Stomach smooth muscle (tissue), 2 donors: Measurements from ENCODE around the gene ASF1A.
A peak's percentile ranks its signal among the peaks of the same experiment; 100 is the strongest.

Source experiments
- H3K27ac ChIP-seq: one replicate; pipeline ENCODE4 v1.7.0; 2013; ENCODE audit warnings: mild to moderate bottlenecking, low read length, inconsistent platforms
- H3K27me3 ChIP-seq, 2 donors: one replicate each; pipeline ENCODE4 v1.7.0; 2013; ENCODE audit warnings: low read length in 2 of 2; ENCODE audit not compliant: insufficient read depth in 2 of 2, control insufficient read depth in 1 of 2
- H3K36me3 ChIP-seq, 2 donors: one replicate each; pipeline ENCODE4 v1.7.0; 2013; ENCODE audit warnings: low read length in 2 of 2; ENCODE audit not compliant: control insufficient read depth in 2 of 2, insufficient read depth in 2 of 2
- H3K4me1 ChIP-seq: one replicate; pipeline ENCODE4 v1.7.0; 2013; ENCODE audit warnings: low read length; ENCODE audit not compliant: control insufficient read depth, insufficient read depth
- H3K4me3 ChIP-seq, 2 donors: one replicate each; pipeline ENCODE4 v1.7.0; 2013; ENCODE audit warnings: low read length in 2 of 2
- H3K9ac ChIP-seq, 2 donors: one replicate each; pipeline ENCODE4 v1.7.0; 2013; ENCODE audit warnings: low read length in 2 of 2, mild to moderate bottlenecking in 1 of 2
- H3K9me3 ChIP-seq, 2 donors: one replicate each; pipeline ENCODE4 v1.7.0; 2013; ENCODE audit warnings: low read length in 2 of 2; ENCODE audit not compliant: control insufficient read depth in 2 of 2
- donor health status: healthy.
- donor health status: Pancreatic carcinoma.

ASF1A gene

GRCh38 chr6:118893807-118894424 lies at the start of gene ASF1A:
TSS of gene ASF1A (plus strand) at chr6:118894152. CDS start at chr6:118894414, 262 bp downstream.
- Histone ChIP-seq H3K36me3 (no peaks in the 10 kb centered on the region), H3K27me3 (no peaks in the 10 kb centered on the region), H3K27ac (peak within 1 kb of the TSS; percentile 79), H3K4me3 (peak within 1 kb of the TSS; percentile 89 to 96), H3K4me1 (no peaks in the 10 kb centered on the region), H3K9me3 (no peaks in the 10 kb centered on the region), H3K9ac (peak within 1 kb of the TSS; percentile 66 to 76)

- no peaks in the 10 kb centered on the region for H3K27me3 ChIP-seq
- no peak overlapping the region for H3K9ac ChIP-seq
Measured at GRCh38 chr6:118844915-118845314, 49.0 kb upstream of the ASF1A start.

GRCh38 chr6:118853408-118853807 lies 40.5 kb upstream of the ASF1A start:
- no peak overlapping the region for H3K4me3 ChIP-seq
- H3K27ac ChIP-seq, result no peak overlapping the region
- no peaks in the 10 kb centered on the region for H3K4me1 ChIP-seq
- no peaks in the 10 kb centered on the region for H3K36me3 ChIP-seq
- no peaks in the 10 kb centered on the region for H3K9me3 ChIP-seq
- H3K9ac ChIP-seq, result no peak overlapping the region
- no peaks in the 10 kb centered on the region for H3K27me3 ChIP-seq

More at GRCh38 chr6:118844915-118845314, 49.0 kb upstream of the ASF1A start:
- Histone ChIP-seq H3K36me3 (no peaks in the 10 kb centered on the region), H3K9me3 (no peaks in the 10 kb centered on the region), H3K4me3 (no peak overlapping the region), H3K4me1 (no peaks in the 10 kb centered on the region), H3K27ac (no peak overlapping the region)

GRCh38 chr6:118856301-118856700 lies 37.7 kb upstream of the ASF1A start:
- H3K9ac ChIP-seq, result no peak overlapping the region
- no peaks in the 10 kb centered on the region for H3K9me3 ChIP-seq
- no peaks in the 10 kb centered on the region for H3K27me3 ChIP-seq
- H3K4me1 ChIP-seq, result no peaks in the 10 kb centered on the region
- H3K27ac ChIP-seq, result no peak overlapping the region
- no peak overlapping the region for H3K4me3 ChIP-seq
- H3K36me3 ChIP-seq, result no peaks in the 10 kb centered on the region

- Histone ChIP-seq H3K4me3 (no peak overlapping the region), H3K27me3 (no peaks in the 10 kb centered on the region), H3K9me3 (no peaks in the 10 kb centered on the region), H3K9ac (no peak overlapping the region), H3K27ac (no peak overlapping the region), H3K36me3 (no peaks in the 10 kb centered on the region), H3K4me1 (no peaks in the 10 kb centered on the region)
Measured at GRCh38 chr6:118859517-118860064, 34.4 kb upstream of the ASF1A start.

- Histone ChIP-seq H3K36me3 (no peaks in the 10 kb centered on the region), H3K9ac (no peak overlapping the region), H3K9me3 (no peaks in the 10 kb centered on the region), H3K4me3 (no peak overlapping the region), H3K27ac (no peak overlapping the region), H3K4me1 (no peaks in the 10 kb centered on the region), H3K27me3 (no peaks in the 10 kb centered on the region)
Measured at GRCh38 chr6:118860363-118860762, 33.6 kb upstream of the ASF1A start.

- Histone ChIP-seq H3K36me3 (no peaks in the 10 kb centered on the region), H3K9ac (no peak overlapping the region), H3K4me1 (no peaks in the 10 kb centered on the region), H3K4me3 (no peak overlapping the region), H3K27me3 (no peaks in the 10 kb centered on the region), H3K9me3 (no peaks in the 10 kb centered on the region), H3K27ac (no peak overlapping the region)
Measured at GRCh38 chr6:118860880-118861279, 33.1 kb upstream of the ASF1A start.

- Histone ChIP-seq H3K4me1 (no peaks in the 10 kb centered on the region), H3K36me3 (no peaks in the 10 kb centered on the region), H3K9me3 (no peaks in the 10 kb centered on the region), H3K27ac (no peak overlapping the region), H3K27me3 (no peaks in the 10 kb centered on the region), H3K4me3 (no peak overlapping the region), H3K9ac (no peak overlapping the region)
Measured at GRCh38 chr6:118862443-118862842, 31.5 kb upstream of the ASF1A start.

GRCh38 chr6:118864341-118865099 lies 29.4 kb upstream of the ASF1A start:
- no peaks in the 10 kb centered on the region for H3K4me1 ChIP-seq

GRCh38 chr6:118865100-118865391 lies 28.9 kb upstream of the ASF1A start:
- Histone ChIP-seq H3K27me3 (no peaks in the 10 kb centered on the region), H3K4me3 (no peak overlapping the region)

More at GRCh38 chr6:118864341-118865099, 29.4 kb upstream of the ASF1A start:
- Histone ChIP-seq H3K36me3 (no peaks in the 10 kb centered on the region), H3K9ac (no peak overlapping the region), H3K4me3 (no peak overlapping the region), H3K27me3 (no peaks in the 10 kb centered on the region), H3K9me3 (no peaks in the 10 kb centered on the region), H3K27ac (no peak overlapping the region)

GRCh38 chr6:118867181-118867580 lies 26.8 kb upstream of the ASF1A start:
- no peaks in the 10 kb centered on the region for H3K9me3 ChIP-seq
- no peaks in the 10 kb centered on the region for H3K36me3 ChIP-seq
- H3K4me3 ChIP-seq, result no peak overlapping the region
- H3K4me1 ChIP-seq, result no peaks in the 10 kb centered on the region
- H3K9ac ChIP-seq, result no peak overlapping the region
- no peaks in the 10 kb centered on the region for H3K27me3 ChIP-seq
- no peak overlapping the region for H3K27ac ChIP-seq

More at GRCh38 chr6:118865100-118865391, 28.9 kb upstream of the ASF1A start:
- H3K4me1 ChIP-seq, result no peaks in the 10 kb centered on the region
- H3K36me3 ChIP-seq, result no peaks in the 10 kb centered on the region
- no peaks in the 10 kb centered on the region for H3K9me3 ChIP-seq
- H3K9ac ChIP-seq, result no peak overlapping the region
- H3K27ac ChIP-seq, result no peak overlapping the region
